Adipocyte (in vitro differentiated cells): ENCODE measurements around the gene SPC25.

ENCODE experiments used
- DNase-seq: peaks from one replicate; pipeline ENCODE4 v3.0.0-alpha.2; 2015; ENCODE audit warnings: low read depth
- H3K27me3 ChIP-seq: replicated peaks from 2 replicates; pipeline ENCODE4 v1.7.0; 2013; ENCODE audit warnings: mild to moderate bottlenecking, low read length, moderate library complexity; ENCODE audit not compliant: control insufficient read depth, insufficient read depth
- H3K36me3 ChIP-seq: 2 replicates; pipeline ENCODE4 v1.7.0; 2013; ENCODE audit warnings: low read length, mild to moderate bottlenecking, moderate library complexity; ENCODE audit not compliant: control insufficient read depth, insufficient read depth, severe bottlenecking
- H3K4me1 ChIP-seq: 2 replicates; pipeline ENCODE4 v1.7.0; 2013; ENCODE audit warnings: mild to moderate bottlenecking, low read length, moderate library complexity; ENCODE audit not compliant: control insufficient read depth, insufficient read depth
- H3K4me3 ChIP-seq: 2 replicates; pipeline ENCODE4 v1.7.0; 2013; ENCODE audit warnings: mild to moderate bottlenecking, low read length, moderate library complexity
- H3K9ac ChIP-seq: 2 replicates; pipeline ENCODE4 v1.7.0; 2013; ENCODE audit warnings: mild to moderate bottlenecking, low read length, moderate library complexity
- H3K9me3 ChIP-seq: 2 replicates; pipeline ENCODE4 v1.7.0; 2013; ENCODE audit warnings: mild to moderate bottlenecking, low read length, moderate library complexity; ENCODE audit not compliant: control insufficient read depth

SPC25 gene

DNA sequence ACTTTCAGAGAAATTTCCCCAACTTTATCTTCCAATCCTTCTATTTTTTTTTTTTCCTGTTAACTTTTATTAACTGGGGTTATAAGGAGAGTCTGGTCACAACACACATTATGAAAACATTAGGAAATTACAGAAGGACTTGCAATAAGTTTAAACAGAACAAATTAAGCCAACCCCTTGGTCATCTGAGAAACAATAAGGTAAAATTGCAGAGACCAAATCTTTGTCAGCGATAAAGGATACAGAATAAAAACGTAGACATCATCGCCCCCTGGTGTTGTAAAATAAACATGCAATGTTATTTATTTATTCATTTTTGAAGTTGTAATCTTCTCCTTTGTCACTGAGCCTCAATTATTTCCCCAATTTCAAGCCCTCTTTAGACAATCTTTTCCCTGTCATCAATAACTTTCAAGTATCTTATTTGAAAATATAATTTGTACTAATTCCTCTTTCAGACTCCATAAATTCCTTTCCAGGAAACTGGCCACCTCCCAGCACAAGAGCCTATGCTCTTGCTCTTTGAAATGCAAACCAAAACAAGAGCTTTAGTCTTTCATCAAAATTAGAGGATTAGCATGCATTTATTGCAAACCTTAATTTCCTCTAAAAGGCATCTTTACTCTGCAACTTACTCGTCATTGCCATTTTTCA lies 30.4 kb upstream of the SPC25 start:
- H3K4me3 ChIP-seq = no peak overlapping the region
- H3K9ac ChIP-seq = no peak overlapping the region
- peak; percentile 74 for DNase-seq
- H3K4me1 ChIP-seq = no peaks in the 10 kb centered on the region
- peaks cover 29% of the 10 kb centered on the region for H3K27me3 ChIP-seq
- H3K9me3 ChIP-seq = peaks cover 8% of the 10 kb centered on the region
- no peaks in the 10 kb centered on the region for H3K36me3 ChIP-seq

DNA sequence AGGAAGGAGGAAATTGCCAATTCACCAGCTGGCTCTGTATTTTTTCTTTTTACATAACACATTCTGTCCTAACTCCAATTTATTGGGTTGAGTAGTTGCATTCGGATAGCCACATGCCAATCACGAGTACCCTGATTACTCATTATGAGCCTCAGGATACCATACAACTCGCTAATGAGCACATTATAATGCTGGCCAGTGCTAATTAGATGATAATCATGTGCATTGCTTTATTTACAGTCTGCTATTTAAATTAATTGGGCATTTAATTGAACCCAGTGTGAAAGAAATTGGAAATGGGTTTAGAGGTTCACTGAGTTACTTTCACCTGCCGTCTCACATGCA lies 26.1 kb upstream of the SPC25 start:
- Histone ChIP-seq H3K4me3 (no peak overlapping the region), H3K9ac (no peak overlapping the region), H3K27me3 (peaks cover 21% of the 10 kb centered on the region), H3K36me3 (no peaks in the 10 kb centered on the region), H3K9me3 (peaks cover 11% of the 10 kb centered on the region), H3K4me1 (no peaks in the 10 kb centered on the region)
- DNase-seq = no peak

DNA sequence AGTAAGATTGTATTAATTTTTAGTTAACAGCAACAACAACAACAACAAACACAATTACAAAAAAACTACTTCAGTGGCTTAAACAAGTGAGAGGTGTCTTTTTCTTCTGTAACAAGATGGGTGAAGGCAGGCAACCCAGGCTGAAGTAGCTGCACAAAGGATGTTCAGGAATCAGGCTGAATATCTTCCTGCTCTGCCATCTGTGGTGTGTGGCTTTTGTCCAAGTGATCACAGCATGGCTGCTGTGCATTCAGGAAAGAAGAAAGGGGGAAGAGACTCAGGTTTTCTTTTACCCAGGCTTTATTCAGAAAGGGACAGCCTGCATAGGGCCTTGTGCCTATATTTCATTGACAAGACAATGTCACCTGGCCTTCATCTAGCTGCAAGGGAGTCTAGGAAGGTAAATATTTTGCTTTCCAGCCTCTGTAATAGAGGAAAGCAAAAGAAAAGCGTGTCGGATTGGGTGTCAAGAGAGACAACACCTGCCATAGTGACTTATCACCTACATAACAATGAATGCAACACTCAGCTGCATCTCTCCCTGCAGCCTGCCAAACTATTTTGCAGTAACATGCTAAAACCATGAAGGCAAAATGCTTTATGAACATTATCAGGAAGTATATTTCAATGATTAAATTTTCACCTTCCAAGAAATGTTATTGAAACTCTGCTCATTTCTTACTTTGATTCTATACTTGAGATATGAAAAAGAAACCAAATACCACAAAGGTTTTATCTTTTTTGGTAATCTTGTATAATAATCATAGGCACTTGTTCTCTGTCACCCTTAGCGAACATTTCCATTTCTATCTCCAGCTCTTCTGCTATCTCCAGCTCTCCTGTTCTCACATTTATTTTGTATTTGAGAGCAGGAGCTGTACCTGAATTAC lies 25.5 kb upstream of the SPC25 start:
- no peak overlapping the region for H3K4me3 ChIP-seq
- peaks cover 15% of the 10 kb centered on the region for H3K27me3 ChIP-seq
- no peaks in the 10 kb centered on the region for H3K4me1 ChIP-seq
- peaks cover 11% of the 10 kb centered on the region for H3K9me3 ChIP-seq
- H3K36me3 ChIP-seq = no peaks in the 10 kb centered on the region
- no peak for DNase-seq
- no peak overlapping the region for H3K9ac ChIP-seq

DNA sequence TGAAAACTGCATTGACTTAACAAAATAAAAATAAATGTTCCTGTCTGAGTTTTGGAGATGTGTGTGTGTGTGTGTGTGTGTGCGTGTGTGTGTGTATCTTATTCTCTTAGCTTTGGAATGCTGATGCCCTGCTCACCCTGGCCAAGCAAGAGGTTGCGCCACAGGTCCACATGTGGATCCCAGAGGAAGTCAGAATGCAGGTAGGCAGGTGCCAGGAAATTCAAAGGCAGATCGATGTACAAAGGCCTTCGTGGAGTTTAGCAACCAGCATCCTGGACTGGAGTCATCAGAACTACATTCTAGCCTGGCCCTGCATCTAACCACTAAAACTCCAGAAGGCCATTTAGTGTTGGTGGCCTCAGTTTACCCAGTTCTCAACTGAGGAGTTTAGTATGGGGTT lies 23.3 kb upstream of the SPC25 start:
- no peaks in the 10 kb centered on the region for H3K36me3 ChIP-seq
- DNase-seq = no peak
- H3K27me3 ChIP-seq = peaks cover 28% of the 10 kb centered on the region
- H3K9ac ChIP-seq = no peak overlapping the region
- no peaks in the 10 kb centered on the region for H3K4me1 ChIP-seq
- no peak overlapping the region for H3K4me3 ChIP-seq
- H3K9me3 ChIP-seq = peaks cover 11% of the 10 kb centered on the region

DNA sequence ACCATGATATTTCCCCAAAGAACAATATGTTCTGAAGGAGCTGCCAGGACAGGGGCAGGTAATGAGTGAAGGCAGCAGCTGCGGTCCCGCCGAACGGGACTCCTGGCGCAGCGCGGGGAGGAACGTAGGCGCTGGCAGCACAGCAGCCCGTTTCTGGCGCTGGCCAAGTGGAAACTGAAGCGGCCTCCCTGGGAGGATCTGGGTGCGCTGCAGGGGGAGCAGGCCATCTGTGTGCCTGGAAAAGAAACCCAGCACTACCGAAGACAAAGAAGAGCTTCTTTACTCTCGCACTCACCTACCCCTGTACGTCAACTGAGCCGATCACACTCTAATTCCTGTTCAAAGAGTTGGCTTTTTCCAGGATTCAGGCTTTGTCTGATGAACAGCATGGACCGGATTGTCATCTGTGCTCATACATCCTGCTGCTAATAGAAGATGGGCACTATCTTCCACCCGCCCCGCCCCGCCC lies 22.7 kb upstream of the SPC25 start:
- DNase-seq = peak; percentile 70
- Histone ChIP-seq H3K4me3 (peak overlapping the region; percentile 71), H3K27me3 (peaks cover 34% of the 10 kb centered on the region)

DNA sequence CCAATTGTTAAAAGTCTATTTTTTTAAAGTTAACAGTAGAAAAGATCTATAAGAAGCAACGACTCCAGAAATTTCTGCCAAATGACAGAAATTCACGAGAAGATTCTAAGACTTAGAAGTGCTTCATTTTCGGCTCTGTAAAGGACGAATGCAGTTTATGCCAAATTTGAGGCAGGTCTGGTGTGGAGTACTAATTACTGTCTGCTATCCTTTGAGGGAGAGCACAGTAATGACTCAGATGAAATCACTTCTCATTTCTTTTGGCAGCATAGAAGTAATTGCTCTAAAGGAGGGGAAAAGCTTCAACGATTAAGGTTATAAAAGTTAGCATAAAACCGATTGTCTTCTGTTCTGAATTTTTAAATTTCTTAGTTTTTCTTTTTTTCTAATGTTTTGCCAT lies 22.2 kb upstream of the SPC25 start:
- Histone ChIP-seq H3K4me1 (no peaks in the 10 kb centered on the region), H3K4me3 (peak overlapping the region; percentile 71), H3K27me3 (peaks cover 39% of the 10 kb centered on the region), H3K36me3 (no peaks in the 10 kb centered on the region), H3K9ac (no peak overlapping the region), H3K9me3 (peaks cover 11% of the 10 kb centered on the region)
- no peak for DNase-seq

More for the DNA sequence above, 22.7 kb upstream of the SPC25 start:
- no peaks in the 10 kb centered on the region for H3K4me1 ChIP-seq
- H3K9me3 ChIP-seq = peaks cover 11% of the 10 kb centered on the region
- H3K9ac ChIP-seq = no peak overlapping the region
- H3K36me3 ChIP-seq = no peaks in the 10 kb centered on the region

DNA sequence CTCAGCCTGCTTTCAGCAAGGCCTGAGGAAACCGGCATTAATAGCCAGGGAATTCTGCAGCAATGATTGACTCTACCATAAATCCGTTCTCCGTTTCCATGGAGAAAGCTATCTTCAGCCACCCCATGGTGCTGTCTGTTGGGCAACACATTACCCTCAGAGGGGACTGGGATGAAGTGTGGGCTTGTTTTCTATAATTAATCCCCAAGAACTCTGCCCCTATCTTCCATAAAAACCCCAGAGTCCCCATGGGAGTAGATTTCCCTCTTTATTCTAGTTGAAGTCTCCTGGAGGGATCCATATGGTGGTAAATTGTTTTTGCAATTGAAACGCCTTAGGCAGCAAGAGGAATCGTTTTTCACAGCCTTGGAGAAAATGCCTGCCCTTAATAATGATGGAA lies 20.1 kb upstream of the SPC25 start:
- Histone ChIP-seq H3K27me3 (peaks cover 40% of the 10 kb centered on the region), H3K4me3 (no peak overlapping the region), H3K36me3 (no peaks in the 10 kb centered on the region), H3K9me3 (no peaks in the 10 kb centered on the region), H3K9ac (no peak overlapping the region), H3K4me1 (no peaks in the 10 kb centered on the region)
- no peak for DNase-seq

DNA sequence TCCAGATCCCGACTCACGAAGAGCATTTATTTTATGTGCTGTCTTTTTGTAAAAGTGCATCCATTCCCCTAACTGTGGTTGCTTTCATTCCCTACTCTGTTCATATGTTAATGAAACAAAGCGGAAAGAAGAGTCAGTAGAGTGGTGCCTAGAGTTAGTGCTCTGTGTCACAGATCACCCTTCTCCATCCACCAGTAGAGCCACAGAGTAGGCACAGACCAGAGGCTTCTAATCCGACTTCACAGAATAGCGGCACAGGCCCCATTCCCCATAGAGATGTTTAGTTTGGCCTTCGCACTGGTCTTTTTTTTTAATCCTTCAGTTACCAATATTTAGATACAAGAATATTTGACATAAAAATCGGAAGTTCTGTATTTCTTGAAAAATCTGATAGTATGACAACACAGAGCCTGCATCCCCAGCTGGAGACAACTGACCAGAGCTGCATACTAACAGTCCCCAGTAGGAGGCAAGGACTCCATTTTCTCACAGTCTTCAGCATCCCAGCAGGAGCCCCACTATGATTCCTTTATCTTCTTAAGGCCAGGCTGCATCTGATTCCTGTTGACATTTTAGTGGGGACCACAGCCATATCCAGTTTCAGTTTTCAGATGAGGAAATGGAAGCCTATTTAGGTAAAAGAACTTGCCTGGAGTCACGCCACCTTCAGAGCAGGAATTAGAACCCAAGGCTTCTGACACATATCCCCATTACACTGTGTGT lies 17.9 kb upstream of the SPC25 start:
- no peaks in the 10 kb centered on the region for H3K4me1 ChIP-seq
- peaks cover 47% of the 10 kb centered on the region for H3K27me3 ChIP-seq
- H3K36me3 ChIP-seq = no peaks in the 10 kb centered on the region
- H3K9ac ChIP-seq = no peak overlapping the region
- H3K9me3 ChIP-seq = no peaks in the 10 kb centered on the region
- no peak for DNase-seq
- H3K4me3 ChIP-seq = no peak overlapping the region

DNA sequence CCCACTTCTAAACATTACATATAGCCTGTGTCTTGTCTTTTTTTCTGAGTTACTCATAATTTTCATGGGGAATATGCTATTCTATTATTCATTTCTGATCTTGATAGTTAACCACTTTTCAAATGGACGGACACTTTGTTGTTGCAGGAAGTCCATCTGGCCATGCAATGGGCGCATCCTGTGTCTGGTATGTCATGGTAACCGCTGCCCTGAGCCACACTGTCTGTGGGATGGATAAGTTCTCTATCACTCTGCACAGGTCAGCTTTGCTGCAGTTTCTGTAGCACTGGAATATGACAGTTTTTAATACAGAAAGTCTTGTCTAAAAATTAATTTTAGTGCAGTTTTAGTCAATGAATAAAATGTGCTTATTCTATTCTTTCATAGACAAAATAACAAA lies 14.1 kb upstream of the SPC25 start:
- H3K9ac ChIP-seq = no peak overlapping the region
- H3K4me1 ChIP-seq = no peaks in the 10 kb centered on the region
- H3K4me3 ChIP-seq = no peak overlapping the region
- peaks cover 27% of the 10 kb centered on the region for H3K27me3 ChIP-seq
- H3K36me3 ChIP-seq = no peaks in the 10 kb centered on the region
- H3K9me3 ChIP-seq = no peaks in the 10 kb centered on the region
- no peak for DNase-seq

DNA sequence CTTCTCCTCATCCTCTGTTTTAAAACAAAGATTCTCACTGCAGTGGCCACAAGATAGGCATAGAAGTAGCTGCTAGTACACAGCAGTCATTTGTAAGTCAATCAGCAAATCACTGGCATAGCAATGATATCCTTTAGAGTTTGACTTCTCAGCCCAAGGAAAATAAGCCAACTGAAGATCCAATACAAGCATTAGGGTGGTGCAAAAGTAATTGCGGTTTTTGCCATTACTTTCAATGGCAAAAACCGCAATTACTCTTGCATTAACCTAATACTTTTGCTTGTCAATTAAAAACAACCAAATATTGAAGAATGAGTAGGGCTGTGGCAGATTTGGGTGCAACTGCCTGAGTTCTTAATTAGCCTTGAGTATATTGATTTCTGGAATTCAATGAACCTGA lies 13.7 kb upstream of the SPC25 start:
- H3K9ac ChIP-seq = no peak overlapping the region
- H3K36me3 ChIP-seq = no peaks in the 10 kb centered on the region
- no peaks in the 10 kb centered on the region for H3K4me1 ChIP-seq
- H3K4me3 ChIP-seq = no peak overlapping the region
- peaks cover 27% of the 10 kb centered on the region for H3K27me3 ChIP-seq
- H3K9me3 ChIP-seq = no peaks in the 10 kb centered on the region
- DNase-seq = no peak

DNA sequence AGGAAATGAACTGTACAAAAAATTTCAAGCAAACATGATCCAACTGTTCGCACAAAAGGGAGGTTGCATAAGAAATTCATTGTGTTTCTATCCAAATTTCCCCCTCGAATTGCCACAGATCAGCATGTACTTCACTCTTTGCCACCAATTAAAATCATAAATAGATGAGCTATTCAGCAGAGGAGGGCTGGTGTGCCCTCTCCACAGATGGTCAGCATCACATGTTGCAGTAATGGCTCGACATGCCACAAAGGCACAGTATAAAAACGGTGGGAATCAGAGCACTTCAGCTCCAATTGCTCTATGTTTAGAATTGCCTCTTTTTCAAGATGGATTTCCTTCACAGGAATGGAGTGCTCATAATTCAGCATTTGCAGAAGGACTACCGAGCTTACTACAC lies 10.8 kb upstream of the SPC25 start, which contains the start of gene G6PC2:
Gene G6PC2 (plus strand): TSS at position 289 of the 400 bp plus-strand sequence. CDS start 41 bp downstream, at position 330.
- no peaks in the 10 kb centered on the region for H3K9me3 ChIP-seq
- H3K27me3 ChIP-seq = peaks cover 11% of the 10 kb centered on the region
- no peak within 1 kb of the TSS for H3K9ac ChIP-seq
- no peak for DNase-seq
- H3K36me3 ChIP-seq = no peaks in the 10 kb centered on the region
- H3K4me1 ChIP-seq = no peaks in the 10 kb centered on the region
- H3K4me3 ChIP-seq = no peak within 1 kb of the TSS
